GM13976 (cell line): ENCODE measurements around the gene POFUT1.

Experiments
- DNase-seq: peaks from one replicate; pipeline ENCODE4 v3.0.0; 2012; ENCODE audit warnings: low spot score
- in situ Hi-C: fragments of 300-500 bp; cut with MboI; formaldehyde crosslinking; loops from one replicate; pipeline ENCODE4 v1.12.0; 2022; ENCODE audit warnings: low sequenced_read_pairs, mixed read lengths, inconsistent platforms; ENCODE audit not compliant: unreplicated experiment
- TF ChIP-seq, protein P1 (sequence below): IDR thresholded peaks from 2 replicates; pipeline ENCODE4 v1.5.1; 2012; ENCODE audit warnings: borderline replicate concordance, mild to moderate bottlenecking; ENCODE audit not compliant: insufficient read depth; ENCODE audit errors: extremely low read depth, missing control alignments, control extremely low read depth

POFUT1 gene

DNA sequence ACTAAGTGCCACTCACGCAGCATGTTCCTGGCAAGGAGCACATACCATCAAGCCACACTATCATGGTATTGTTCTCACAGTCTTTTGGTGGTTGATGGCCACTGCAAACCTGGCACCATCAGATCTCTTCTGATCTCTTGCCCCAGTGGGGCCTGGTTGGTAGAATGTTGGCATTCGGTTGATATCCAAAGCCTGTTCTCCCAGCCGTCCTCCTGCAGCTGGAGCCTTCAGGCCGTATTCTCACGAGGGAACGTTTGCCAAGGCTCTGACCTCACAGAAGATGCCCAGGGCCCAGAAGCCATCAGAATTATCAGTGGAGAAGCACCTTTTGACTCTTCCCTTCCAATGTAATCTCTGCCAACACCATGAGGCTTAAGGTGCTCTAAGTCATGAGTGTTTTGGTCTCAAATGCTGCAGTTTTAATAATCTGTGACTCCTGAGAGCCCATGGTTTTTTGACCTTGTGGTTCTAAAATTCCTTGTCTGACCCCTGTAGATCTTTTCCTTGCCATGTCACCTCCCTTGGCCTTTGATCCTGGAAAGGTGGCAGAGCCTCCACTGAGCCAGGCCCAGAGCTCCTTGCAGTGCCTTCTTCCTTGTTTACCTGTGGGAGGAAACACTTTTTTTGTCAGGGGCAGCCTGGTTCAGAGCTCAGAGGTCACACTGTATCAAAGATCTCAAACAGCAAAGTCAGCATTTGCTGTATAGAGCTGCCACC, 27.8 kb downstream of the POFUT1 start:
- TF ChIP-seq, protein P1, sequence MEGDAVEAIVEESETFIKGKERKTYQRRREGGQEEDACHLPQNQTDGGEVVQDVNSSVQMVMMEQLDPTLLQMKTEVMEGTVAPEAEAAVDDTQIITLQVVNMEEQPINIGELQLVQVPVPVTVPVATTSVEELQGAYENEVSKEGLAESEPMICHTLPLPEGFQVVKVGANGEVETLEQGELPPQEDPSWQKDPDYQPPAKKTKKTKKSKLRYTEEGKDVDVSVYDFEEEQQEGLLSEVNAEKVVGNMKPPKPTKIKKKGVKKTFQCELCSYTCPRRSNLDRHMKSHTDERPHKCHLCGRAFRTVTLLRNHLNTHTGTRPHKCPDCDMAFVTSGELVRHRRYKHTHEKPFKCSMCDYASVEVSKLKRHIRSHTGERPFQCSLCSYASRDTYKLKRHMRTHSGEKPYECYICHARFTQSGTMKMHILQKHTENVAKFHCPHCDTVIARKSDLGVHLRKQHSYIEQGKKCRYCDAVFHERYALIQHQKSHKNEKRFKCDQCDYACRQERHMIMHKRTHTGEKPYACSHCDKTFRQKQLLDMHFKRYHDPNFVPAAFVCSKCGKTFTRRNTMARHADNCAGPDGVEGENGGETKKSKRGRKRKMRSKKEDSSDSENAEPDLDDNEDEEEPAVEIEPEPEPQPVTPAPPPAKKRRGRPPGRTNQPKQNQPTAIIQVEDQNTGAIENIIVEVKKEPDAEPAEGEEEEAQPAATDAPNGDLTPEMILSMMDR, result no peak
- in situ Hi-C loops, result no loop called here
- DNase-seq, result no peak

DNA sequence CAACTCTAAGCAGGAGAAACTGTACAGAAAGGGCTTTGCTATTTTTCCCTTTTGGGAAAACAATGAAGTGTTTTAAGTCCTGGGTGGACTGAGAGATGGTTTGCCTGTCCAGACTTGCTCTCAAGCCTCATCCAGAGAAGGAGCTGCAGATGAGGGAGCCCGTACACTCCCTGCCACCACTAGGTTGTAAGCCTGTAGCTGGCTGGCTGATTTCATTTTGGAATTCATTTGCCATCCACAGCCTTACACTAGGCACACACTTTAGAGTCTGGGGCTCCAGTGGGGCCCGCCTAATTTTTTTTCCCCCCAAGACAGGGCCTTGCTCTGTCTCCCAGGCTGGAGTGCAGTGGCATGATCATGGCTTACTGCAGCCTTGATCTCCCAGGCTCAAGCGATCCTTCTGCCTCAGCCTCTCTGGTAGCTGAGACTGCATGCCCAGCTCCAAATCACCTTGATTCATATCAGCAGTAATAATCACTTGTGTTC, 28.4 kb downstream of the POFUT1 start:
- DNase-seq, result no peak
- TF ChIP-seq, protein P1, result no peak
- in situ Hi-C loops, result no loop called here

DNA sequence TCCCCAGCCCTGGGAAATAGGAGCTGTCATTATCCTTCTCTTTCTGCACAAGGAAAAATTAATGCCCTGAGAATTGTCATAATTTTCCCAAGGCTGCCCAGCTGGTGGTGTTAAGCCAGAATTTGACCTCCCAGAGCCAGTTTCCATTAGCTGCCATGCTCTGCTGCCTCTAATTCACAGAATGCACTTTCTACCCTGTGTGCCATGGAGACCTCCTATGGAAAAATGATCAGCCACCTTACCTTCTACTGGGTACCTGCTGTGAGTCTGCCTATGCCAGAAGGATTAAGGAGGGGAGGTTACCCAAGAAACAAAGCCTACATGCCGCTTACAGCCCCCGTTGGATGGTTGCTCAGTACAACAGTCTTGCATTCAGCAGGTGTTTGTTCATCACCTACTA, 29.1 kb downstream of the POFUT1 start:
- TF ChIP-seq, protein P1, result no peak
- DNase-seq, result no peak
- in situ Hi-C loops, result no loop called here

DNA sequence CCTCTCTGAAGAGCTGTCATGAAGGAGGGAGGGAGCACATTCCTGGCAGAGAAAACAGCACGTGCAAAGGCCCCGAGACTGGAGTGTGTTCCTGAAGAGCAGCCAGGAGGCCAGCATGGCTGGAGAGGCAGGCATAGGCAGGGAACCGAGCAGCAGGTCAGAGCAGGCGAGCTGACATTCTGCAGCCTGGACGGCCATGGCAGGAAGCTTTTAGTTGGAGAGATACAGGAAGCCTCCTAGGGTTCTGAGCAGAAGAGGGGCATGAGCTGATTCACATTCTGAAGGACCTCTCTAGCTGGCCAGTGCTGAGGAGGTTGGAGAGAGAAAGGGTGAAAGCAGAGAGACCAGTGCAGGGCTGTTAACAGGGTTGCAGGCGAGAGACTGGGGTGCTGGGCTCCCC, 29.7 kb downstream of the POFUT1 start:
- TF ChIP-seq, protein P1, result no peak
- DNase-seq, result no peak
- in situ Hi-C loops, result no loop called here

DNA sequence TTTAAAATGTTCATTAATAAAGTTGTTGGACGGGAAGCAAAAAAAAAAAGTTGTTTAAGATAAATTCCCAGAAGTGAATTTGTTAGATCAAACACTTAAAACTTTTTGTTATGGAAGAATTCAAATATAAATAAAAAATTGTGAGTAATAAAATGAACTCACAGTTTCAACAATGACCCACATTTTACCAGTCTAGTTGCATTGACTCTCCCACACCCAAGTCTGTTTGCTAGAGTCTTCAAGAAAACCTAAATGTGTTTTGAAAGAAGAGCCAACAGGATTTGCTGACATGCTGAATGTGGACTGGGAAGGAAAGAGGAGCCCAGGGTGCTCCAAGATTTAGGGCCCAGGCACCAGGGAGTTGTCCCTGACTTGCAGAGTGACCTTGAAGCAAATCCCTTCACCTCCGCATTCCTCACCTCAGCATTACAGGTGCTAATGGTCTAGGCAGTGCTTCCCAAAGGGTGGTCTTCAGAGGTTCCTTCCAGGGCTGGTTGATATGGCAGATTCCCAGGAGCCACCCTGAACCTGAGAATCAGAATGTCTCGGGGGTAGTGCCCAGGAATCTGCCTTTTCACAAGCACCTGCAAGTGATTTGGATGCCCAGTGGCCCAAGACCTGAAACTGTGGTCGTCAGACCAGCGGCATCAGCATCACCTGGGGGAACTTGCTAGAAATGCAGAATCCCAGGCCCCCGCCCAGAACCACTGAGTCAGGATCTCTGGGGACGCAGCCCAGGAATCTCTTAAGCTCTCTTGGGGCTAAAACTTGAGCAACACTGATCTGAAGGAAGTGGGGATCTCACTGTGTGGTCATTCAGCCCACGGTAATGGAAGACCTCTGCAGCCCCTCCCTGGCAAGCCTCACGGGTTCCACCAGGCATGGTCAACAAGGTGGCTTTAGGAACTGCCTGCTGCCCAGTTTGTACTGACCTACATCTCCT, 31.1 kb downstream of the POFUT1 start:
- TF ChIP-seq, protein P1, result no peak
- in situ Hi-C loops, result no loop called here
- DNase-seq, result no peak

DNA sequence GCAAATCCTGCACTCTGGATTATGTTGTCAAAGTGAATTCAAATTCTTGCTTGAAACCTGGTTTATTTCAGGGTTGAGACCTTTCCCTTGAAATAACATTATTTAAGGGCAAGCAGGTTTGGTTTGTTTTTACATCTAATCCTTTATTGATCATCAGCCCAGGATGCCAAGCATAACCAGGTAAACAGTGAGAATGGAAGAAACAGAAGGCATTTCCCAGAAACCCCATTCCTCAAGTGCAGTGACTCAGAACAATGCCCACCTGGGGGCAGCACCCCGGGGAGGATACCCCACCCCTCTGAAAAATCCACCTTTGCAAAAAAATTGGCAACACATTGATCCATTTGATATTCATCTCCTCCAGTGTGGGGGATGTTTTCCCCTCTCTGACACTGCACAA, 32.5 kb downstream of the POFUT1 start:
- in situ Hi-C loops, result no loop called here

More for the DNA sequence above, 32.5 kb downstream of the POFUT1 start:
- DNase-seq, result no peak
- TF ChIP-seq, protein P1, result no peak
